HCT116 (cell line): Measurements from ENCODE around the gene TLE4. TPM values are rescaled to one million over a fixed set of nuclear protein-coding genes. Genes with fewer than 3 reads are reported as not detected.

ENCODE experiments used
- ATAC-seq: fragments of 200-7000 bp; cut with Tn5 transposase; 2 replicates; pipeline ENCODE4 v1.9.1; 2020; ENCODE audit warnings: mild to moderate bottlenecking, moderate library complexity
- BruUV-seq: library from RNA; stranded (reverse); fragments of 400-500 nt; replicated peaks from 2 replicates; lab custom pipeline; 2021; lab: Mats Ljungman, UMichigan
- CTCF ChIA-PET: fragments of 300-600 bp; sonication (Branson Sonifier 250); formaldehyde crosslinking; loops from one replicate; lab custom pipeline; 2021; ENCODE audit warnings: antibody characterized with exemption; lab: Charles Lee
- POLR2A ChIA-PET: fragments of 300-600, 350-600 bp; sonication (Branson Sonifier 250); formaldehyde crosslinking; loops from one replicate; lab custom pipeline; 2021; ENCODE audit warnings: antibody characterized with exemption; lab: Charles Lee
- RAD21 ChIA-PET, 2 experiments: fragments of 300-600 bp; sonication (Branson Sonifier 250); formaldehyde crosslinking; loops; one replicate each; lab custom pipeline; 2023; ENCODE audit warnings: low total read pairs in 2 of 2; ENCODE audit not compliant: uncharacterized antibody in 2 of 2, unreplicated experiment in 2 of 2, low non-redundant PET in 1 of 2; lab: Charles Lee
- DNase-seq: peaks from one replicate; pipeline ENCODE4 v3.0.0-alpha.2; 2010; ENCODE audit warnings: low read depth, low spot score
- H2AFZ ChIP-seq: fragments of 200-600 bp; shearing (Covaris generic), sonication (generic); 2 replicates; pipeline ENCODE4 v1.6.1; 2017; ENCODE audit warnings: low read depth, mixed run types, mixed read lengths, antibody characterized with exemption, low read length; ENCODE audit not compliant: poor library complexity, severe bottlenecking
- H3K27ac ChIP-seq: 2 replicates; pipeline ENCODE4 v1.5.1; 2012; ENCODE audit warnings: low read depth, low read length
- H3K27me3 ChIP-seq: fragments of 200-600 bp; sonication (generic); 2 replicates; pipeline ENCODE4 v1.6.1; 2016; ENCODE audit warnings: mixed run types, low read length, mixed read lengths; ENCODE audit not compliant: insufficient read depth
- H3K36me3 ChIP-seq, 2 experiments: fragments of 200-500 bp in 1 of 2; fragments of 200-600 bp in 1 of 2; sonication (Bioruptor generic) in 1 of 2; sonication (generic) in 1 of 2; 2 replicates each; pipeline versions ENCODE4 v1.5.1 to v1.6.1; 2014 to 2016; ENCODE audit warnings: low read length in 2 of 2, inconsistent platforms in 1 of 2, mixed read lengths in 1 of 2, mixed run types in 1 of 2; ENCODE audit not compliant: insufficient read depth in 2 of 2, control insufficient read depth in 1 of 2
- H3K4me1 ChIP-seq, 2 experiments: fragments of 200-600 bp in 1 of 2; sonication (generic) in 1 of 2; 2 replicates each; pipeline versions ENCODE4 v1.5.1 to v1.6.1; 2012 to 2017; ENCODE audit warnings: low read length in 2 of 2, inconsistent platforms in 1 of 2, mild to moderate bottlenecking in 1 of 2, mixed read lengths in 1 of 2, mixed run types in 1 of 2, moderate library complexity in 1 of 2; ENCODE audit not compliant: insufficient read depth in 2 of 2, control insufficient read depth in 1 of 2
- H3K4me2 ChIP-seq: fragments of 200-600 bp; sonication (generic); 2 replicates; pipeline ENCODE4 v1.6.1; 2017; ENCODE audit warnings: mixed run types, low read length, mixed read lengths
- H3K4me3 ChIP-seq, 2 experiments: fragments of 200-600 bp in 1 of 2; sonication (generic) in 1 of 2; replicated peaks in 1 of 2; 2 replicates each; pipeline ENCODE4 v1.5.1; 2011 to 2016; ENCODE audit warnings: low read length in 2 of 2, control low read depth in 1 of 2, low read depth in 1 of 2, mild to moderate bottlenecking in 1 of 2, mixed read lengths in 1 of 2, mixed run types in 1 of 2
- H3K79me2 ChIP-seq: fragments of 200-600 bp; sonication (generic); 2 replicates; pipeline ENCODE4 v1.6.1; 2017; ENCODE audit warnings: mild to moderate bottlenecking, mixed run types, low read length, moderate library complexity, mixed read lengths; ENCODE audit not compliant: insufficient read depth
- H3K9ac ChIP-seq: fragments of 200-600 bp; sonication (generic); 2 replicates; pipeline ENCODE4 v1.6.1; 2016; ENCODE audit warnings: low read length, mixed read lengths
- H3K9me2 ChIP-seq: fragments of 200-600 bp; sonication (generic), shearing (Covaris generic); 2 replicates; pipeline ENCODE4 v1.6.1; 2017; ENCODE audit warnings: mixed run types, mild to moderate bottlenecking, moderate library complexity; ENCODE audit not compliant: insufficient read depth
- H3K9me3 ChIP-seq, 2 experiments: fragments of 200-500 bp in 1 of 2; fragments of 200-600 bp in 1 of 2; sonication (Bioruptor generic) in 1 of 2; sonication (generic) in 1 of 2; 2 replicates each; pipeline ENCODE4 v1.6.1; 2014 to 2017; ENCODE audit warnings: low read length in 2 of 2, mixed read lengths in 2 of 2, inconsistent platforms in 1 of 2, low read depth in 1 of 2, mild to moderate bottlenecking in 1 of 2, mixed run types in 1 of 2, moderate library complexity in 1 of 2; ENCODE audit not compliant: control insufficient read depth in 1 of 2, insufficient read depth in 1 of 2
- H4K20me1 ChIP-seq: fragments of 200-600 bp; sonication (generic), shearing (Covaris generic); 2 replicates; pipeline ENCODE4 v1.6.1; 2017; ENCODE audit warnings: mixed run types, mild to moderate bottlenecking, moderate library complexity; ENCODE audit not compliant: insufficient read depth
- CEBPB ChIP-seq: IDR thresholded peaks from 2 replicates; pipeline ENCODE4 v1.6.1; 2012; ENCODE audit warnings: low read depth
- ELF1 ChIP-seq: IDR thresholded peaks from 2 replicates; pipeline ENCODE4 v1.6.1; 2012; ENCODE audit warnings: low read depth, borderline replicate concordance
- EZH2 ChIP-seq: fragments of 200-600 bp; sonication (generic); IDR thresholded peaks from 2 replicates; pipeline ENCODE4 v1.6.1; 2017; ENCODE audit warnings: antibody characterized with exemption, mixed run types
- POLR2AphosphoS5 ChIP-seq: IDR thresholded peaks from 2 replicates; pipeline ENCODE4 v1.6.1; 2011; ENCODE audit warnings: mild to moderate bottlenecking, low read depth, low read length, moderate library complexity
- REST ChIP-seq: IDR thresholded peaks from 2 replicates; pipeline ENCODE4 v1.6.1; 2012; ENCODE audit warnings: low read depth
- SP1 ChIP-seq: IDR thresholded peaks from 2 replicates; pipeline ENCODE4 v1.6.1; 2012; ENCODE audit warnings: low read depth
- SRF ChIP-seq: IDR thresholded peaks from 2 replicates; pipeline ENCODE4 v1.6.1; 2012; ENCODE audit warnings: low read depth
- YY1 ChIP-seq: IDR thresholded peaks from 2 replicates; pipeline ENCODE4 v1.6.1; 2011; ENCODE audit warnings: low read length, low read depth, moderate library complexity, mild to moderate bottlenecking; ENCODE audit not compliant: insufficient replicate concordance; ENCODE audit errors: extremely low read depth
- ZBTB33 ChIP-seq: IDR thresholded peaks from 2 replicates; pipeline ENCODE4 v1.6.1; 2011; ENCODE audit warnings: mild to moderate bottlenecking, low read length, moderate library complexity; ENCODE audit not compliant: insufficient replicate concordance; ENCODE audit errors: extremely low read depth
- ZFX ChIP-seq: fragments of 450-650 bp; IDR thresholded peaks from 2 replicates; pipeline ENCODE4 v1.6.1; 2017
- ZNF274 ChIP-seq: fragments of 200-500 bp; sonication (Bioruptor generic); IDR thresholded peaks from 2 replicates; pipeline ENCODE4 v1.6.1; 2014; ENCODE audit warnings: mild to moderate bottlenecking, low read depth, low read length, inconsistent platforms
- intact Hi-C: fragments of 100-400 bp; cut with micrococcal nuclease; formaldehyde crosslinking; loops from 2 replicates; pipeline ENCODE4 v1.10.0; 2022
- total RNA-seq: library from RNA; stranded (reverse); gene quantifications from one replicate; pipeline ENCODE4 v1.2.1, GENCODE V29; 2021; ENCODE audit not compliant: unreplicated experiment
- TF ChIP-seq, protein P1 (sequence below), 3 experiments: fragments of 200-600 bp in 1 of 3; sonication (generic) in 1 of 3; IDR thresholded peaks in 2 of 3; conservative IDR thresholded peaks in 1 of 3; 2 replicates each; pipeline ENCODE4 v1.5.1; 2012 to 2017; ENCODE audit warnings: low read depth in 2 of 3, low read length in 2 of 3, antibody characterized with exemption in 1 of 3, borderline replicate concordance in 1 of 3, control low read depth in 1 of 3, mild to moderate bottlenecking in 1 of 3, mixed read lengths in 1 of 3, mixed run types in 1 of 3, moderate library complexity in 1 of 3; ENCODE audit not compliant: insufficient read depth in 1 of 3

The TLE4 gene
- total RNA-seq, 1 experiment from 2014 or later, result 0.39 TPM

DNA sequence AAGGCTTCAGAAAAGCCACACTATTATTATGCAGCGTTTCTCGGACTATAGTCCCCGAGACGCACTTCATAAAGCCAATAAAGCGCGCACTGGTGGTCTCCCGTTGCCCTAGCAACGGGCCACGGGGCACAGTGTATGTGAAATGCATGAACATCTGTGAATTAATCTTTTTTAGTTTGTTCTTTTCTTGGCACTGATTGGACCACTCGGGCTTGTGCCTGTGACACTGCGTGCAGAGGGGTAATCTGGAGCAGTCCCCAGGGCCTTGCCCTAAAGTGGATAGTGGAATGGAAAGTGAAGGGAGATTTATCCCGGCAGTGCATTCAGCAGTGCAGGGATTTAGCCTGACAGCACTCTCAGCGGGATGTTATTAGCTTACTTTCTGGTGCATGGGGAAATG lies 92.1 kb downstream of the TLE4 start:
- peaks cover 0 to 12% of the 10 kb centered on the region in 2 experiments; a peak in 2 of 4 replicates for H3K9me3 ChIP-seq
- H3K36me3 ChIP-seq, result no peaks in the 10 kb centered on the region
- no peaks in the 10 kb centered on the region for H3K79me2 ChIP-seq
- no peak for DNase-seq
- TF ChIP-seq ZBTB33 (no peak), YY1 (no peak), REST (no peak), EZH2 (no peak), POLR2AphosphoS5 (no peak), SRF (no peak), ELF1 (no peak), CEBPB (no peak), SP1 (no peak), ZFX (no peak), ZNF274 (no peak)
- TF ChIP-seq, protein P1, sequence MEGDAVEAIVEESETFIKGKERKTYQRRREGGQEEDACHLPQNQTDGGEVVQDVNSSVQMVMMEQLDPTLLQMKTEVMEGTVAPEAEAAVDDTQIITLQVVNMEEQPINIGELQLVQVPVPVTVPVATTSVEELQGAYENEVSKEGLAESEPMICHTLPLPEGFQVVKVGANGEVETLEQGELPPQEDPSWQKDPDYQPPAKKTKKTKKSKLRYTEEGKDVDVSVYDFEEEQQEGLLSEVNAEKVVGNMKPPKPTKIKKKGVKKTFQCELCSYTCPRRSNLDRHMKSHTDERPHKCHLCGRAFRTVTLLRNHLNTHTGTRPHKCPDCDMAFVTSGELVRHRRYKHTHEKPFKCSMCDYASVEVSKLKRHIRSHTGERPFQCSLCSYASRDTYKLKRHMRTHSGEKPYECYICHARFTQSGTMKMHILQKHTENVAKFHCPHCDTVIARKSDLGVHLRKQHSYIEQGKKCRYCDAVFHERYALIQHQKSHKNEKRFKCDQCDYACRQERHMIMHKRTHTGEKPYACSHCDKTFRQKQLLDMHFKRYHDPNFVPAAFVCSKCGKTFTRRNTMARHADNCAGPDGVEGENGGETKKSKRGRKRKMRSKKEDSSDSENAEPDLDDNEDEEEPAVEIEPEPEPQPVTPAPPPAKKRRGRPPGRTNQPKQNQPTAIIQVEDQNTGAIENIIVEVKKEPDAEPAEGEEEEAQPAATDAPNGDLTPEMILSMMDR (IDR thresholded peaks at IDR 0.05 in 2 of 3, conservative IDR thresholded peaks at IDR 0.05 in 1 of 3; ENCODE audit: borderline replicate concordance in 1 of 3, insufficient read depth in 1 of 3, low read depth in 2 of 3, low read length in 2 of 3), result no peak
- TF ChIP-seq, all 23 proteins: peak for 0
- no peak overlapping the region for H3K9ac ChIP-seq
- no peak overlapping the region for H3K4me3 ChIP-seq
- intact Hi-C loops, result no loop called here
- ChIA-PET RAD21 (no interaction called here), POLR2A (no interaction called here), CTCF (no interaction called here)
- no peaks in the 10 kb centered on the region for H3K27me3 ChIP-seq
- no peaks in the 10 kb centered on the region for H3K9me2 ChIP-seq
- H3K4me1 ChIP-seq, result no peaks in the 10 kb centered on the region
- H4K20me1 ChIP-seq, result no peaks in the 10 kb centered on the region
- BruUV-seq, result no TSS peak
- no peak overlapping the region for H3K27ac ChIP-seq
- no peak for ATAC-seq
- no peak overlapping the region for H2AFZ ChIP-seq
- no peak overlapping the region for H3K4me2 ChIP-seq
